GM12865 (cell line): ENCODE data around the gene GRHPR.

Source experiments
- DNase-seq: peaks from one replicate; pipeline ENCODE4 v3.0.0; 2010; ENCODE audit warnings: low read depth
- H3K4me3 ChIP-seq: 2 replicates; pipeline ENCODE4 v1.5.1; 2011; ENCODE audit warnings: mild to moderate bottlenecking, low read depth, low read length, control low read depth
- TF ChIP-seq, protein P1 (sequence below): IDR thresholded peaks from 2 replicates; pipeline ENCODE4 v1.5.1; 2011; ENCODE audit warnings: low read length, control low read depth, low read depth, inconsistent platforms; ENCODE audit not compliant: insufficient read depth; ENCODE audit errors: missing control alignments

The GRHPR gene

DNA sequence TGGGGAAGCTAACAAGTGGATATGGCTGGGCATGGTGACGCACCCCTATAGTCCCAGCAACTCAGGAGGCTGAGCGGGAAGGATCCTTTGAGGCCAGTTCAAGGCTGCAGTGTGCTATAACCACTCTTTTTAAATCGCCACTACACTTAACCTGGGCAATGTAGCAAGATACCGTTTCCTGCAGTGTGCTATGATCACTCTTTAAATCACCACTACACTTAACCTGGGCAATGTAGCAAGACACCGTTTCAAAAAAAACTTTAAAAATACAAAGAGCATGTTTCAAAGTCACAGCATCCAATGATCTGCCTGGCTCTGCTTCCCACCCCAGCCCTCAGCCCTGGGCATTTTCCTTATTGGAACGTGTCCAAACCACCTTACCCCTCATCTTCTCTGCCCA, 14.5 kb downstream of the GRHPR start:
- DNase-seq = no peak
- TF ChIP-seq, protein P1, sequence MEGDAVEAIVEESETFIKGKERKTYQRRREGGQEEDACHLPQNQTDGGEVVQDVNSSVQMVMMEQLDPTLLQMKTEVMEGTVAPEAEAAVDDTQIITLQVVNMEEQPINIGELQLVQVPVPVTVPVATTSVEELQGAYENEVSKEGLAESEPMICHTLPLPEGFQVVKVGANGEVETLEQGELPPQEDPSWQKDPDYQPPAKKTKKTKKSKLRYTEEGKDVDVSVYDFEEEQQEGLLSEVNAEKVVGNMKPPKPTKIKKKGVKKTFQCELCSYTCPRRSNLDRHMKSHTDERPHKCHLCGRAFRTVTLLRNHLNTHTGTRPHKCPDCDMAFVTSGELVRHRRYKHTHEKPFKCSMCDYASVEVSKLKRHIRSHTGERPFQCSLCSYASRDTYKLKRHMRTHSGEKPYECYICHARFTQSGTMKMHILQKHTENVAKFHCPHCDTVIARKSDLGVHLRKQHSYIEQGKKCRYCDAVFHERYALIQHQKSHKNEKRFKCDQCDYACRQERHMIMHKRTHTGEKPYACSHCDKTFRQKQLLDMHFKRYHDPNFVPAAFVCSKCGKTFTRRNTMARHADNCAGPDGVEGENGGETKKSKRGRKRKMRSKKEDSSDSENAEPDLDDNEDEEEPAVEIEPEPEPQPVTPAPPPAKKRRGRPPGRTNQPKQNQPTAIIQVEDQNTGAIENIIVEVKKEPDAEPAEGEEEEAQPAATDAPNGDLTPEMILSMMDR = no peak

DNA sequence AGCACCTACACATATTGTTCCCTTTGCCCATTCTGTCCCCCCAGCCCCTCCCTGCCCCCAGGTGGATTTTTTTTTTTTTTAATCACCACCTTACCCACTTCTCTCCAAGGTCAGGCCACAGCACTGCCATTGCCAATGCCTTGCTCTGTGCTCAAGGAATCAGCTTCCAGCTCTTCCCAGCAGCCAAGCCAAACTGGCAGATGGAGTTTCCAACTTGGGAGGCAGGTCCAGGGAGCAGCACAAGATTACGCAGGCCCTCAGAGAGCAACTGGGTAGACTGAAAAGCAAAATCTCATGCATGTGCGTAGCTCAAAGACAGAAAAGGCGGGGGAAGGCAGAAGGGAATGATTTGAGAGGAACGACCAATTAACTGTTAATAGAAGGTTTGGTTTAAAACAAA, 15.1 kb downstream of the GRHPR start:
- DNase-seq = no peak
- no peak overlapping the region for H3K4me3 ChIP-seq
- TF ChIP-seq, protein P1 = no peak

More for the DNA sequence above, 14.5 kb downstream of the GRHPR start:
- no peak overlapping the region for H3K4me3 ChIP-seq

DNA sequence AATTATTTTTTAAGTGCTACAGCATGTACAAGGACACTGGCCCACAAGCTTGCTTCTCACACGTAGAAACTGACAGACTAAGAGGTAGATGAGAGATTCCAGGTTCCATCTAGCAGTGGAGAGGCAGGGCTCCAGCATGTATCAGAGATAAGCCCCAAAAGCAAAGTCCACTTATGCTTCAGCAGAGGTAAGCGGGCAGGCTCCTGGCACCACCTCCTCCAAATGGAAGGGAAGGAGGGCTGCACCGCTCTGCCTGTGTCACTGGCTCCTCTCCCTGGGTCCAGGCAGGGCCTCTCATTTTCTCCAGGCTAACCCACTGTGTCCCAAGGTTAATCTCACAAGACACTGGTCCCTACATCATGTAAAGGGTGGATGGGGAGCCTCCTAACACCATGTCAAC, 15.9 kb downstream of the GRHPR start:
- TF ChIP-seq, protein P1 = no peak
- no peak for DNase-seq
- H3K4me3 ChIP-seq = no peak overlapping the region

GRCh38 chr9:37441776-37442370, 19.4 kb downstream of the GRHPR start:
- TF ChIP-seq, protein P1 = no peak
- no peak for DNase-seq

DNA sequence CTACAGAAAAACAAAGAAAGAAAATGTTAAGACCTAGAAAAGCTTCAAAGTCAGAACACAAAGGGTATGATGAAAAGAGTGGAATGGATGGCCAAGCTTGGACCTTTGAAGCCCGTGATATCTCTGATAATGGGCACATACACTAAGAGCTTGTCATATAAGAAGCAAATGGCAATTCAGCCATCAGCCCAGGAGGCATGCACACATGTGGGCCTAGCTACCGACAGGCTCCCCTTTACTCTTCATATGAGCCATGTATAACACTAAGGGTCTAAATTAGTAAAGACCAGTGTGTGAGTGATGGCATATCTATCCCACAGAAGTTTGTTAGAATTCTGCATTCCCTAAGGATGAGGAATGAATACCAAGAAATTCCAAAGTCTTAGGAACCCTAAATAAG, 20.1 kb downstream of the GRHPR start:
- DNase-seq = no peak
- H3K4me3 ChIP-seq = no peak overlapping the region
- TF ChIP-seq, protein P1 = no peak

More at GRCh38 chr9:37441776-37442370, 19.4 kb downstream of the GRHPR start:
- H3K4me3 ChIP-seq = no peak overlapping the region

GRCh38 chr9:37443566-37443965, 21.1 kb downstream of the GRHPR start:
- no peak for DNase-seq
- H3K4me3 ChIP-seq = no peak overlapping the region
- TF ChIP-seq, protein P1 = no peak

GRCh38 chr9:37444890-37445289, 22.4 kb downstream of the GRHPR start:
- H3K4me3 ChIP-seq = no peak overlapping the region
- no peak for DNase-seq
- TF ChIP-seq, protein P1 = no peak
